NB4 (cell line): ENCODE data around the gene FRMD1.

Source experiments
- DNase-seq: peaks from one replicate; pipeline ENCODE4 v3.0.0; 2010; ENCODE audit warnings: low read depth
- H3K4me3 ChIP-seq: one replicate; pipeline ENCODE4 v1.5.1; 2011; ENCODE audit warnings: mild to moderate bottlenecking, low read depth, low read length, moderate library complexity
- CTCF ChIP-seq: IDR thresholded peaks from one replicate; pipeline ENCODE4 v1.5.1; 2012; ENCODE audit warnings: low read depth, low read length
- MAX ChIP-seq: IDR thresholded peaks from 2 replicates; pipeline ENCODE4 v1.6.1; 2011; ENCODE audit warnings: low read depth, low read length
- MYC ChIP-seq: IDR thresholded peaks from 2 replicates; pipeline ENCODE4 v1.6.1; 2011; ENCODE audit warnings: low read depth, low read length
- POLR2A ChIP-seq: IDR thresholded peaks from 2 replicates; pipeline ENCODE4 v1.6.1; 2011; ENCODE audit warnings: mild to moderate bottlenecking; ENCODE audit not compliant: insufficient read length; ENCODE audit errors: extremely low read depth

FRMD1 gene

GRCh38 chr6:168086616-168087015 is 7.6 kb upstream of the FRMD1 start:
- DNase-seq = no peak
- no peak overlapping the region for H3K4me3 ChIP-seq
- TF ChIP-seq MYC (no peak), POLR2A (no peak), MAX (no peak), CTCF (no peak)

GRCh38 chr6:168086066-168086465 is 7.1 kb upstream of the FRMD1 start:
- H3K4me3 ChIP-seq = no peak overlapping the region
- TF ChIP-seq CTCF = no peak
- DNase-seq = no peak

GRCh38 chr6:168084465-168085160 is 5.6 kb upstream of the FRMD1 start:
- TF ChIP-seq MYC = no peak
- no peak for TF ChIP-seq CTCF
- TF ChIP-seq POLR2A = no peak
- no peak for TF ChIP-seq MAX
- no peak for DNase-seq
- no peak overlapping the region for H3K4me3 ChIP-seq

- no peak overlapping the region for H3K4me3 ChIP-seq
- DNase-seq = no peak
- TF ChIP-seq MYC = no peak
- no peak for TF ChIP-seq CTCF
- TF ChIP-seq MAX = no peak
- TF ChIP-seq POLR2A = no peak
These were observed 4.5 kb upstream of the FRMD1 start for GRCh38 chr6:168083514-168083885.

GRCh38 chr6:168082860-168083513 is 4.0 kb upstream of the FRMD1 start:
- DNase-seq = no peak
- no peak overlapping the region for H3K4me3 ChIP-seq
- TF ChIP-seq MAX = no peak
- no peak for TF ChIP-seq CTCF
- TF ChIP-seq POLR2A = no peak
- TF ChIP-seq MYC = no peak
